HEK293T (cell line): ENCODE measurements around the gene HSP90AA1.
"Not testable (repeated sequence)": the region's sequence is repeated elsewhere in the genome, so short reads cannot be mapped to it uniquely, and the experiment has no call there.

Experiments
- CTCF ChIA-PET: fragments of 350-600 bp; formaldehyde crosslinking; extraction: SDS; loops from one replicate; lab custom pipeline; 2021; ENCODE audit warnings: antibody characterized with exemption, inconsistent platforms; lab: Yijun Ruan, JAX
- POLR2A ChIA-PET: fragments of 350-600 bp; formaldehyde crosslinking; extraction: SDS; loops from one replicate; lab custom pipeline; 2020; ENCODE audit warnings: antibody characterized with exemption, inconsistent platforms; lab: Yijun Ruan, JAX
- DNase-seq: peaks from one replicate; pipeline ENCODE4 v3.0.0; 2012; ENCODE audit warnings: mixed read lengths; ENCODE audit errors: extremely low spot score
- ARNT ChIP-seq: fragments of 450-650 bp; IDR thresholded peaks from 2 replicates; pipeline ENCODE4 v1.6.1; 2017; ENCODE audit warnings: mild to moderate bottlenecking
- BHLHE40 ChIP-seq: fragments of 450-650 bp; IDR thresholded peaks from 2 replicates; pipeline ENCODE4 v1.6.1; 2016; ENCODE audit warnings: mild to moderate bottlenecking, moderate library complexity, borderline replicate concordance
- CTBP1 ChIP-seq: fragments of 450-650 bp; IDR thresholded peaks from 2 replicates; pipeline ENCODE4 v1.6.1; 2016; ENCODE audit warnings: borderline replicate concordance
- ELF4 ChIP-seq: fragments of 450-650 bp; IDR thresholded peaks from 2 replicates; pipeline ENCODE4 v1.6.1; 2017; ENCODE audit warnings: antibody characterized with exemption
- FOXA1 ChIP-seq: fragments of 450-650 bp; IDR thresholded peaks from 2 replicates; pipeline ENCODE4 v1.6.1; 2016; ENCODE audit warnings: mild to moderate bottlenecking
- FOXK2 ChIP-seq: fragments of 450-650 bp; IDR thresholded peaks from 2 replicates; pipeline ENCODE4 v1.6.1; 2016; ENCODE audit warnings: mild to moderate bottlenecking
- FOXM1 ChIP-seq: fragments of 450-650 bp; IDR thresholded peaks from 2 replicates; pipeline ENCODE4 v1.6.1; 2017; ENCODE audit warnings: mild to moderate bottlenecking, borderline replicate concordance
- HDGF ChIP-seq: fragments of 450-650 bp; IDR thresholded peaks from 2 replicates; pipeline ENCODE4 v1.6.1; 2017; ENCODE audit warnings: antibody characterized with exemption, borderline replicate concordance
- L3MBTL2 ChIP-seq: fragments of 450-650 bp; conservative IDR thresholded peaks from 2 replicates; pipeline ENCODE4 v1.6.1; 2016; ENCODE audit warnings: mild to moderate bottlenecking
- LEF1 ChIP-seq: fragments of 450-650 bp; IDR thresholded peaks from 2 replicates; pipeline ENCODE4 v1.6.1; 2017; ENCODE audit warnings: mild to moderate bottlenecking, borderline replicate concordance
- NFRKB ChIP-seq: fragments of 450-650 bp; IDR thresholded peaks from 2 replicates; pipeline ENCODE4 v1.6.1; 2016; ENCODE audit warnings: mild to moderate bottlenecking, moderate library complexity
- PKNOX1 ChIP-seq: fragments of 450-650 bp; IDR thresholded peaks from 2 replicates; pipeline ENCODE4 v1.6.1; 2016
- SP1 ChIP-seq: fragments of 450-650 bp; IDR thresholded peaks from 2 replicates; pipeline ENCODE4 v1.6.1; 2017
- SUZ12 ChIP-seq: fragments of 450-650 bp; IDR thresholded peaks from 2 replicates; pipeline ENCODE4 v1.6.1; 2016; ENCODE audit warnings: mild to moderate bottlenecking
- TARDBP ChIP-seq: fragments of 450-650 bp; IDR thresholded peaks from 2 replicates; pipeline ENCODE4 v1.6.1; 2016
- ZNF384 ChIP-seq: fragments of 450-650 bp; IDR thresholded peaks from 2 replicates; pipeline ENCODE4 v1.6.1; 2016

Gene HSP90AA1

GRCh38 chr14:102121567-102121966, 34.7 kb upstream of the HSP90AA1 start:
- POLR2A ChIA-PET, result no interaction called here
- no peak for DNase-seq
- no peak for TF ChIP-seq TARDBP
- CTCF ChIA-PET, result interaction anchor here (0.7 kb wide), 1 partner anchor 40 kb away, joined by 3 read pairs; no protein-coding TSS in a partner anchor

DNA sequence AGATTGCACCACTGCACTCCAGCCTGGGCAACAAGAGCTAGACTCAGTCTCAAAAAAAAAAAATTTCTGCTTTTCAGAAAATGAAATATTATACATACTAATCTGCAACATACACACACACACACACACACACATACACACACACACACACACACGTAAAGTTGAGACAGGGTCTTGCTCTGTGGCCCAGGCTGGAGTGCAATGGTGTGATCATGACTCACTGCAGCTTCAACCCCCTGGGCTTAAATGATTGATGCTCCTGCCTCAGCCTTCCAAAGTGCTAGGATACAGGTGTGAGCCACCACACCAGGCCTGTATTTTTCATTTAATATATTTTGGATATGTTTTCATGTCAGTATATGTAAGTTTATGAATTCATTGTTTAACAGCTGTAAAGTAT, 34.0 kb upstream of the HSP90AA1 start:
- ChIA-PET CTCF (no interaction called here), POLR2A (no interaction called here)
- no peak for DNase-seq
- peak; percentile 41; the same call in 1 of the 2 replicates for TF ChIP-seq PKNOX1
- TF ChIP-seq BHLHE40, result no peak
- no peak for TF ChIP-seq LEF1

- TF ChIP-seq PKNOX1, result no peak
- no peak for TF ChIP-seq ELF4
- TF ChIP-seq FOXM1, result no peak
- TF ChIP-seq FOXK2, result no peak
- no peak for TF ChIP-seq ARNT
- no peak for TF ChIP-seq FOXA1
- no peak for TF ChIP-seq SUZ12
- no peak for TF ChIP-seq LEF1
- no peak for TF ChIP-seq ZNF384
- TF ChIP-seq NFRKB, result no peak
- TF ChIP-seq CTBP1, result no peak
- no peak for TF ChIP-seq BHLHE40
- no peak for TF ChIP-seq SP1
- no peak for TF ChIP-seq L3MBTL2
- TF ChIP-seq TARDBP, result no peak
- TF ChIP-seq HDGF, result no peak
- no peak for DNase-seq
- POLR2A ChIA-PET, result no interaction called here
- CTCF ChIA-PET, result no interaction called here
These were observed 31.0 kb upstream of the HSP90AA1 start for GRCh38 chr14:102117852-102118251.

GRCh38 chr14:102116361-102117180, 29.7 kb upstream of the HSP90AA1 start:
- ChIA-PET POLR2A (no interaction called here), CTCF (no interaction called here)
- no peak for TF ChIP-seq FOXK2
- TF ChIP-seq ARNT, result no peak
- TF ChIP-seq PKNOX1, result no peak
- TF ChIP-seq ZNF384, result no peak
- no peak for TF ChIP-seq FOXM1
- no peak for TF ChIP-seq FOXA1
- no peak for TF ChIP-seq CTBP1
- no peak for TF ChIP-seq SP1
- TF ChIP-seq SUZ12, result no peak
- TF ChIP-seq NFRKB, result no peak
- no peak for TF ChIP-seq TARDBP
- TF ChIP-seq L3MBTL2, result no peak
- no peak for TF ChIP-seq ELF4
- no peak for TF ChIP-seq LEF1
- no peak for DNase-seq

- no peak for TF ChIP-seq SP1
- no peak for TF ChIP-seq TARDBP
- TF ChIP-seq FOXM1, result no peak
- TF ChIP-seq SUZ12, result no peak
- TF ChIP-seq CTBP1, result no peak
- TF ChIP-seq FOXK2, result no peak
- TF ChIP-seq FOXA1, result no peak
- TF ChIP-seq ZNF384, result no peak
- TF ChIP-seq LEF1, result no peak
- no peak for TF ChIP-seq PKNOX1
- no peak for TF ChIP-seq NFRKB
- no peak for DNase-seq
- ChIA-PET POLR2A (no interaction called here), CTCF (no interaction called here)
These were observed 24.3 kb upstream of the HSP90AA1 start for GRCh38 chr14:102111101-102111500.

- POLR2A ChIA-PET, DNase-seq, CTCF ChIA-PET: not testable (repeated sequence)
These were observed 22.5 kb upstream of the HSP90AA1 start for GRCh38 chr14:102109332-102109731.
